ENCODE results near the gene ACTL6B. TPM values are rescaled to one million over a fixed set of nuclear protein-coding genes. Genes with fewer than 3 reads are reported as not detected.

ACTL6B gene
- total RNA-seq, 1 donor from 2014 or later, result not detected

DNA sequence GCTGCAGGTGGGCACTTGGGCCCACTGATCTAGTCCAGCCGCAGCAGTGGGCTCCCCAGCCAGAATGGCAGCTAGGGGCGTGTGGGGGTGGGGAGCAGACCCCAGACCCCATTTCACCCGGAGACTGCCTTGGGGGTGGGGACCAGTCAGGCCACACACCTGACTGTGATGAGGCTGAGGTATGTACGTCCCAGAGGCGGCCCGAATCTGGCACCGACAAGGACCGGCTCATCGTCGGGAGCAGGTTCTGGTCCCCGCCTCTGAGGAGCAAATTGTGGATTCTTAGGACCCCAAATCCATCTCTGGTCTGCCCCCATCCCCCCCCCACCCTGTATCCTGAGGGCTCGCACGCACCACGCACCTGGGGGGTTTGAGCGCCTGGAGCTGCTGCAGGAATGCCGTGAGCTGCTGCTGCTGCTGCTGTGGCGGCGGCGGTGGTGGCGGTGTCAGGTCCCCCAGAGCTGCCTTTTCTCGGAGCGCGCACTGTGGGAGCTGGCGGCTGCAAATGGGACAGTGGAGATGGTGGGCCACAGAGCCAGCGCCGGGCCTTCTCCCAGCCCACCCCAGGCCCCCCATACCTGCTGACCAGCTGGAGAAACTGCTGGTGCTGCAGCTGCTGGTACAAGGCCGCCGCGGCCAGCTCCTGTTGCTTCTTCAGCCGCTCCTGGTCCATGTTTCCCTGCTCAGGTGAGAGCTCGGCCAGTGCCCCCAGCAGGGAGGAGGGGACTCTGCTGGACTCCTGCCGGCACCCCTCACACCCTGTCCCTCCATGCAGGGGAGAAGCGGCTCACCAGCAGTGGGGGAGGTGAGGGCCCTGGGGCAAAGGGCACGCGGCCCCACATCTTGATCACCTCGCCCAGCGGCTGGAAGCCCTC, 27.6 kb upstream of the ACTL6B start:
- no peak for DNase-seq

DNA sequence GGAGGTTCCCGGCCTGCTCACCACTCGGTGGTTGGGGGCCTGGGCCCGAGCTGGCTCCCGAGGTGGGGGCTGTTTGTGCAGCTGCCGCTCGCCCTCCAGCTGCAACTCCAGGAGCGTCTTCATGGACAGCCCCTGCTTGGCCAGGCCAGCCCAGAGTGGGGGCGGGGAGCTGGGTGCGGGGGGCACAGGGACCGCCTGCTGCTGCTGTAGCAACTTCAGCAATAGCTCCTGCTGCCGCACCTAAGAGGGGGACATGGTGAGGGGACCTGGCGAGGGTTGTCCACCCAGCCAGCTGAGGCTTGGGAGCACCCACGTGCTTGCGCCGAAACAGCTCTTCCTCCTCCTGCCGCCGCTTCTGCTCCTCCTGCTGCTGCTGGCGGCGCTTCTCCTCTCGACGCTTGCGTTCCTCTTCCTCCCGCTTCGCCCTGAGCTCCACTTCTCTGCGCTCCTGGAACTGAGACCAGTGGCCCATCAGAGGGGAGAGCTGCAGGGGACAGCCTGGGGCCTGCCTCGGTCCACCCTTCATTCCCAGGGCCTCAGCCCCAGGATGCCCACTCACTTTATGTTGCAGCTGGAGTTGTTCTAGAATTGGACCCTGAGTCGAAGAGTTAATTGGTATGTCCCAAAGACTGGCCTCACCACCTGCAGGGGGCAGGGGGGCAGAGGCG, 26.9 kb upstream of the ACTL6B start:
- no peak for DNase-seq

DNA sequence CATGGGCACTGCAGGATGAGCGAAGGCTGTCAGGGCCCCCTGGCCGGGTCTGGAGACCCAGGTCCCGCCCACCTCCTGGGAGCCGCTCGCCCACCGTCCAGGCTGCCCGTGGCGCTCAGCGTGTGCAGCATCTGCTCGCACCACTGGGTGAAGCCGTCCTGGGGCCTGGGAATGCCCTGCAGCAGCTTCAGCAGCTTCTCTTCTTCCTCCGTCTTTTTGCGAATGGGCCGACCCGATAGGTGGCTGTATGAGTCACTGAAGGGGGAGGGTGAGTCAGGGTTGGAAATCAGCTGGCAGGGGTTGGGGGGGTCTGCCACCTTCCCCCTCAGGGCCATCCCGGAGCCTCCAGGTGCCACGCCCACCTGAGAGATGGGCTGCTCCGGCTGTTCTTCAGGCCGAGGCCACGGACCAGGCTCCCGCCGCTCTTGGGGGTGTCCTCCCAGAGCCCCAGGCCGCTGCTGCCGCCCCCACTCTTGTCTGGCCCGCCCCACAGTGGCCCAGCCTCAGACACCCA, 26.0 kb upstream of the ACTL6B start:
- no peak for DNase-seq

DNA sequence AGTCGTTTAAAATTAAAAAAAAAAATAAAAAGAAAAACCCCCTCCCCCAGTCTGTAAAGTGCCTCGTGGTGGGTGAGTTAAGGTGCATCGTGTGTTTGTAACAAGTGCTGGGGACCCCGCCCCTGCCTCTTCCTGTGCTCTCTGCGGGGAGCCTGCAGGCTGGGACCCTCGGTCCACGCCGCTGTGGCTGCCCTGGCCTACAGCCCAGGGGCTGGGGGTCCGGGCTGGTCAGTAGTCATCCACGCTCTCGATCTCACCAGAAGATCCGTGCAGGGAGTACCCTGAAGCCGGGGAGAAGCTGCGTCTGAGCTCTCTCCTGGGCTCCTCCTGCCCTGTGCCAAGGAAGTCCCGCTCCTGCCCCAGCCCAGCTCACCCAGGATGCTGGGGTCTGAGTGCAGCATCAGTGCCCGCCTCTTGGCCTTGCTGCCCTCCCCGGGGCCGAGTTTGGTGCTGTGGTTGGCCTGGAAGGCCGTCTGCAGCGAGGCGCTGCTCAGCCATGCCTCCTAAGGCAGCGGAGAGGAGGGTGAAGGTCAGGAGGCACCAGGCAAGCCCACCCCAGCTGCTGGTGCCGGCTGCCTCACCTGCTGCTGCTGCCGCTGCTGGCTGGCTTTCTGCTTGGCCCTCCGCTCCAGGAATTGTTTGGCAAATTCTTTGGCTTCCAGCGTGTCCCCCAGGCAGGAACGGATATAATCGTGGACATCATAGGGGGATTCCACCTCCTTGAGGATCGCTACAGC, 25.4 kb upstream of the ACTL6B start:
- no peak for DNase-seq

DNA sequence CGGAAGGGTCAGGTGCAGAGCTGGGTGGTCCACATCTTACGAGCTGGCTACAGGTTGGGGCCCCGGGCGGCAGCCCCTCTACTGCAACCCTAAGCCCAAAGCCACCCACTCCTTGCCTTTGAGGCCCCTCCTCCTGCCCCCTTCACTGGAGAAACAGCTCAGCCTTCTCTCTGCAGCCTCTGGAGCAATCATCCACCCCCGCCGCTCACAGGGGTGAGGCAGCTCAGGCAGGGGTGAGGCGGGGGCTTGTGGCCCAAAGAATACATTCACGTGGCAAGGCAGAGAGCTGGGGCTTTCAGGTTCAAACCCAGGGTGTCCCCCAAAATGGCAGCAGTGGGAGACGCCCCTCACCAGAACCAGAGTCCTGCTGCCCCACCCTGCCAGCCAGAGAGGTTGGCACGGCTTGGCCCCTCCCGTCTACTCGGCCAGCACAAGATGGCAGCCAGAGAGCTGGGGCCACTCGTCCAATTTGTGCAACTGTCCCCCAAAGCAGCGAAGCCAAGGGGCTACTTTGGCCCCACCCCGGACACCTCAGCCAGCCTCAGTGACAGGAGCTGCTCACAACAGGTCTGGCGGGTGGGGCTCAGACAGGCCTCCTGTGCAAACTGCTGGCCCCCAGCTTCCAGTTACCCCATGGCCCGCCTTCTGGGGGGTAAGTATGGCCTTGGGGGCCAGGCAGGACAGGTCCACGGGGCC, 24.5 kb upstream of the ACTL6B start:
- DNase-seq, result no peak

GRCh38 chr7:100679927-100680575, 23.8 kb upstream of the ACTL6B start:
- peak; percentile 11 for DNase-seq

- no peak for DNase-seq
Measured at GRCh38 chr7:100679129-100679926, 23.1 kb upstream of the ACTL6B start.

DNA sequence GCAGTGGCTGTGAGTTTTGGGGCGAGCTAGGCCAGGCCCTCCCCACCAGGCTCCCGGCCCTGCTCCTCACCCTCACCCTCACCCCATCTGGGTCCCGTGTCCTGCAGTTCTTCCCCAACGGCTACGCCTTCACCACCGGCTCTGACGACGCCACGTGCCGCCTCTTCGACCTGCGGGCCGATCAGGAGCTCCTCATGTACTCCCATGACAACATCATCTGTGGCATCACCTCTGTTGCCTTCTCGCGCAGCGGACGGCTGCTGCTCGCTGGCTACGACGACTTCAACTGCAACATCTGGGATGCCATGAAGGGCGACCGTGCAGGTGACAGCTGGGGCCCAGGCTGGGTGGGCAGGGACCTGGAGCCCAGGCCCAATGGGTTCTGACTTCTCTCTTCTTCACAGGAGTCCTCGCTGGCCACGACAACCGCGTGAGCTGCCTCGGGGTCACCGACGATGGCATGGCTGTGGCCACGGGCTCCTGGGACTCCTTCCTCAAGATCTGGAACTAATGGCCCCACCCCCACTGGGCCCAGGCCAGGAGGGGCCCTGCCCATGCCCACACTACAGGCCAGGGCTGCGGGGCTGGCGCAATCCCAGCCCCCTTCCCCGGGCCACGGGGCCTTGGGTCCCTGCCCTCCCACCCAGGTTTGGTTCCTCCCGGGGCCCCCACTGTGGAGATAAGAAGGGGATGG, 22.2 kb upstream of the ACTL6B start:
- no peak for DNase-seq

- DNase-seq, result no peak
Measured at GRCh38 chr7:100677308-100678267, 21.3 kb upstream of the ACTL6B start.

DNA sequence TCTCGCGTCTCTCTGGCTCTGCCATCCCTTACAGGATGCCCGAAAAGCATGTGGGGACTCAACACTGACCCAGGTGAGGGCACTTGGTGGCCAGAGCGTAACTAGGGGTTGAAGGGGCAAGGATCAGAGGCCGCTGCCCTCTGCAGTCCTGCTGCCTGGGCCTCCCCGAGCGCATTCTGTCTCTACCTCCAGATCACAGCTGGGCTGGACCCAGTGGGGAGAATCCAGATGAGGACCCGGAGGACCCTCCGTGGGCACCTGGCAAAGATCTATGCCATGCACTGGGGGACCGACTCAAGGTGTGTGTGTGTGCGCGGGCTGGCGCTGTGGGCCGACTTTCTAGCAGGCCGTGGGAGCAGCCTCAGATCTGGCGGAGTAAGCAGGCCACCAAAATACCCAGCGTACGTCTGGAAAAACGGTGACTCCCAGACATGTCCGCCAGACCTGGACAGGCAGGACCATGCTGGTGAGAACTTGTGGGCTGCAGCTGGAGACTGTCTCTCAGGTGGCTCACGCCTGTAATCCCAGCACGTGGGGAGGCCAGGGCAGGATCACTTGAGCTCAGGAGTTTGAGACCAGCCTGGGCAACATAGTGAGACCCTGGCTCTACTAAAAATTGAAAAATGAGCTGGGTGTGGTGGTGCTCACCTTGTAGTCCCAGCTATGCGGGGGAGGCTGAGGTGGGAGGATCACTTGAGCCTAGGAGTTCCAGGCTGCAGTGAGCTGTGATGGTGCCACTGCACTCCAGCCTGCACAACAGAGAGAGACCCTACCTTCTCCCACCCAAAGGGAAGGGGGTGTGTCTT, 20.5 kb upstream of the ACTL6B start:
- DNase-seq, result no peak

GRCh38 chr7:100675581-100676350, 19.5 kb upstream of the ACTL6B start:
- peak; percentile 48 for DNase-seq

- no peak for DNase-seq
Measured at GRCh38 chr7:100675105-100675451, 18.8 kb upstream of the ACTL6B start.

GRCh38 chr7:100674411-100675104, 18.3 kb upstream of the ACTL6B start:
- DNase-seq, result no peak

- no peak for DNase-seq
Measured at GRCh38 chr7:100673942-100674410, 17.7 kb upstream of the ACTL6B start.

- peak; percentile 98 for DNase-seq
Measured at GRCh38 chr7:100673302-100673941, 17.2 kb upstream of the ACTL6B start, which contains the start of gene GNB2. Gene GNB2 (plus strand): TSS chr7:100673740. CDS start chr7:100676266, 2,526 bp downstream.
